ENCODE measurements around the gene C19orf44. TPM values are rescaled to one million over a fixed set of nuclear protein-coding genes. Genes with fewer than 3 reads are reported as not detected.

Gene C19orf44
- 3.4 and 5.5 TPM in 2 replicates for total RNA-seq

GRCh38 chr19:16495982-16496612, at the start of gene C19orf44, which contains the start of gene CALR3:
C19orf44 (plus strand) TSS chr19:16496394; CDS start chr19:16500793, 4,399 bp downstream.
CALR3 (minus strand) TSS chr19:16496167; CDS start chr19:16496129, 38 bp downstream.

GRCh38 chr19:16542045-16542909, 46.1 kb downstream of the C19orf44 start, which contains the start of gene CHERP:
CHERP (minus strand) TSS chr19:16542437; CDS start chr19:16542378, 59 bp downstream.

Small RNA genes lying within 50 kb of the gene (small RNA-seq; reads per million reads assigned to genes)
- not detected for gene RN7SL146P

Other genes starting within 250 kb of the C19orf44 start
- 0.87 and 3.5 TPM in 2 replicates for gene KLF2, start 171.6 kb upstream of the C19orf44 start, total RNA-seq
- gene EPS15L1, start 24.4 kb upstream of the C19orf44 start, total RNA-seq, result 7.9 and 8.2 TPM in 2 replicates
- 0.79 TPM in 1 of 2 replicates, not detected in the other for gene CALR3, start 227 bp upstream of the C19orf44 start, total RNA-seq
- 7.4 and 11.8 TPM in 2 replicates for gene CHERP, start 46.0 kb downstream of the C19orf44 start, total RNA-seq
- 35.3 and 48.6 TPM in 2 replicates for gene SLC35E1, start 76.0 kb downstream of the C19orf44 start, total RNA-seq
- 7.5 and 12.3 TPM in 2 replicates for gene MED26, start 131.8 kb downstream of the C19orf44 start, total RNA-seq
- 53.8 and 58.6 TPM in 2 replicates for gene SMIM7, start 163.8 kb downstream of the C19orf44 start, total RNA-seq
- gene TMEM38A, start 164.7 kb downstream of the C19orf44 start, total RNA-seq, result 0.65 and 1.2 TPM in 2 replicates
- gene NWD1, start 223.5 kb downstream of the C19orf44 start, total RNA-seq, result not detected in 2 replicates

All from placental epithelial cell (primary cell).